Activated naive CD4-positive, alpha-beta T cell treated with anti-CD3 and anti-CD28 coated beads, Interleukin-2, amount 50 U/mL, for 72 hours (primary cell): ENCODE results near the gene SPATA31A3. TPM values are rescaled to one million over a fixed set of nuclear protein-coding genes. Genes with fewer than 3 reads are reported as not detected.
"Not testable (repeated sequence)": the region's sequence is repeated elsewhere in the genome, so short reads cannot be mapped to it uniquely, and the experiment has no call there.

Experiments
- ATAC-seq, 2 donors: fragments of 150-1000 bp; cut with Tn5 transposase; 2 replicates each; pipeline ENCODE4 v1.10.0; 2021; ENCODE audit warnings: mild to moderate bottlenecking in 2 of 2, moderate library complexity in 2 of 2
- DNase-seq, 2 donors: peaks; one replicate each; pipeline ENCODE4 v3.0.0; 2021 to 2022; ENCODE audit warnings: low spot score in 2 of 2
- H3K27ac Mint-ChIP-seq, 2 donors: one replicate each; pipeline ENCODE4 v1.8.0; 2022; ENCODE audit warnings: mild to moderate bottlenecking in 2 of 2, mixed read lengths in 2 of 2
- H3K36me3 Mint-ChIP-seq, 2 donors: one replicate each; pipeline ENCODE4 v1.8.0; 2022; ENCODE audit warnings: mixed read lengths in 2 of 2
- H3K9me3 Mint-ChIP-seq, 2 donors: one replicate each; pipeline ENCODE4 v1.8.0; 2022; ENCODE audit warnings: mixed read lengths in 2 of 2
- total RNA-seq, 2 donors: library from RNA; stranded (reverse); gene quantifications; one replicate each; pipeline ENCODE4 v1.2.3, GENCODE V29; 2022

The SPATA31A3 gene
- not detected for total RNA-seq

DNA sequence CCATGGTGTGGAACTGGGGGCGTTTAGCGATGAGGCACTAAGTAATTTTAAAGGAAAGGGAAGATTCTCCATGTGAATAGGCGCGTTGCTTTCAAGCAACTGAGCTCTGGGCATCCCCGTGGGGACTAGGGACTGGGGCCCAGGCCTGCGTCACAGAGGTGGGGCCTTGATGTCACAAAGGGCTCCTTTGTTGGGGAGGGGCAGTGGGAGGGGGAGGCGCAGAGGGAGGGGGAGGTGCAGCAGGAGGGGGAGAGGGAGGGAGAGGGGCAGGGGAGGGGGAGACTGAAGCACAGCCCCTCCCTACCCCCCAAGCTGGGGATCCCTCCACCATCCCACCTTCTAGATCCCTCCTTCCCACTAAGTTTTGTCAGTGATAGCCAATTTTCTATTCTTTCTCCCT lies at the start of gene SPATA31A3:
Gene SPATA31A3 (minus strand): TSS at position 101 of the 400 bp plus-strand sequence. CDS start 29 bp downstream, at position 72.
- not testable (repeated sequence) for H3K9me3 Mint-ChIP-seq, DNase-seq, H3K27ac Mint-ChIP-seq, H3K36me3 Mint-ChIP-seq, ATAC-seq

DNA sequence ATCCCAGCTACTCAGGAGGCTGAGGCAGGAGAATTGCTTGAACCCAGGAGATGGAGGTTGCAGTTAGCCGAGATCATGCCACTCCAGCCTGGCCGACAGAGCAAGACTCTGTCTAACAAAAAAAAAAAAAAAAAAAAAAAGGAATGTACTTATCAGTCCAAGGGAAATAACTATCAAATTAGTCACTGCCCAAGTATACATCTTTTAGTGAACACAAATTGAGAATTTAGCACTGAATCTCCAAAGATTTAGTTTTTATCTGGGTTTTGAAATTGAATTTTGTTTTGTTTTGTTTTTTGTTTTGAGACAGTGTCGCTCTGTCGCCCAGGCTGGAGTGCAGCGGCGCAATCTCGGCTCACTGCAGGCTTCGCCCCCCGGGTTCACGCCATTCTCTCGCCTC lies 39.8 kb downstream of the SPATA31A3 start:
- not testable (repeated sequence) for H3K36me3 Mint-ChIP-seq, DNase-seq, H3K27ac Mint-ChIP-seq, ATAC-seq, H3K9me3 Mint-ChIP-seq

DNA sequence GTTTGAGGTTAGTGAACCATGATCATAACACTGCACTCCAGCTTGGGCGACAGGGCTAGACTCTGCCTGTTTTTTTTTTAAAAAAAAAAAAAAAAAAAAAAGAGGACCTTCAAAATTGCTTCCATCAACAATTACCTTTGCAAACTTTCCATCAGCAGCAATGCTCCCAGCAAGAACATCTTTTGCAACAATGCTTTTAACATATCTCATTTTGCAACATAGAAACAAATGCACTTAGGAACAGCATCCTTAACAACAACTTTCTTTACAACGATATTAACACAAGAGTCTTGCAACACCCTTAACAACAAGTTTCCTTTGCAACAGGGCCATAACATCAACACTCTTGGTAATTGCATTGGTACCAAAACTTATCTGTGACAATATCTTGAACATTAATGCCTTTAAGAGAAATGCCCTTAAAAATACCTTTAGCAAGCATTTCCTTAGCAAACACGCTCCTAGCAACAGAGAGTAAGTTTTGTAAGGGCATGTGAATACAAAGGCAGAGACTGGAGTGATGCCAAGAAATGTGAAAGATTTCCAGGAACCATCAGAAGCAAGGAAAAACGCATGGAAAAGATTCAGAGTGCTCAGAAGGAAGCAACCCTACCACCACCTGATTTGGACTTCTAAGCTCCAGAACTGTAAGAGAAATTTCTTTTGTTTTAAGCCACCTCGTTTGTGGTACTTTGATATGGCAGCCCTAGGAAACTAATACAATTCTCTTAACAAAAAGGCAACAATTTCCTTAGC lies 49.8 kb downstream of the SPATA31A3 start:
- H3K27ac Mint-ChIP-seq, DNase-seq, H3K36me3 Mint-ChIP-seq, ATAC-seq, H3K9me3 Mint-ChIP-seq: not testable (repeated sequence)

DNA sequence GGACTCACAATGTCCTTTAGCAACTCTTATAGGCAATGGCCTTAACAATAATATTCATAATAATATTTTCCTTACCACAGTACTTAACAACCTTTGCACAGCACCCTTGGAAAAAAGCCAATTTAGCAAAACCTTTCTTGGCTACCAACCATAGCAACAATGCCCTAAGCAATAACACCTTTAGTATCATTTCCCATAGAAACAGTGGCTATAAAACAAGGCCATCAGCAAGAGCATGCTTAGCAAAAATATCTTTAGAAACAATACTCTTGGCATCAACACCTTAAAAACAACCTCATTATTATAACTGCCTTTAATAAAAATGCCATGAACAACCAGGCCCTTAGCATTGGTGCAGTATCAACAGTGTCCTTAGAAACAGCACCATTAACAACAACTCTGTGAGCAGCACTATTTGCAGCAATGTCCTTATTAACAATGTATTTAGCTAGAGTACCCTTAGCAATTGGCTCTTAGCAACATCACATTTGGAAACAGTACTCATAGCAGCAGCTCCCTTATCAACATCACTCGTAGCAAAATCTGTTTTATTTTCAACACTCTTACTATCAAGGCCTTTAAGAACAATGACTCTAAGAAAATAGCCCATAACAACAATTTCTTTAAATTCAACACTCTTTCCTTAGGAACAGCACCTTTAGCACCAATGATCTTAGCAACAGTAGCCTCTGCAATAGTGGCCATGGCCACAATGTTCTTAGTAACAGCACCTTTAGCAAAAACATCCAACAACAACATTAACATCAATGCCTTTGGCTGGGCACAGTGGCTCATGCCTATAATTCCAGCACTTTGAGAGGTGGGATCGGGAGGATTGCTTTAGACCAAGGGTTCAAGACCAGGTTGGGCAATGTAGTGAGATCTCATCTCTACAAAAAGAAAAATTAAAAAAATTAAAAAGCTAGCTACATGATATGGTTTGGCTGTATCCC lies 52.2 kb downstream of the SPATA31A3 start:
- H3K36me3 Mint-ChIP-seq, H3K9me3 Mint-ChIP-seq, ATAC-seq, H3K27ac Mint-ChIP-seq, DNase-seq: not testable (repeated sequence)

DNA sequence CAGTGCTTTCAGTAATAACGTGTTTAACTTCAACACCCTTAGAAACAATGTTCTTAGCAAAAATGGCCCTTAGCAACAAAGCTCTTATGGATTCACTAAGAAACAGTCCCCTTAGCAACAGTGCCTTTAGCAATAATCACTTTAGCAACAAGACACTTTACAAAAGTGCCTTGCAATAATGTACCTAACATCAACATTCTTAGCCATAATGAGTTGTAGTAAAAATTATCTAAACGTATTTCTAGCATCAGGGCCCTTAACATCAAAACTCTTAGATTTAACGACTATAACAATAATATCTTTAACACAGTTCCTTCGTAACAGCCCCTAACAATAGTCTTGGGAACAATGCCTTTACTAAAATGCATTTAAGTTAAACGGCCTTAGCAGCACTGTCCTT lies 54.0 kb downstream of the SPATA31A3 start:
- ATAC-seq, H3K27ac Mint-ChIP-seq, H3K9me3 Mint-ChIP-seq, DNase-seq, H3K36me3 Mint-ChIP-seq: not testable (repeated sequence)

DNA sequence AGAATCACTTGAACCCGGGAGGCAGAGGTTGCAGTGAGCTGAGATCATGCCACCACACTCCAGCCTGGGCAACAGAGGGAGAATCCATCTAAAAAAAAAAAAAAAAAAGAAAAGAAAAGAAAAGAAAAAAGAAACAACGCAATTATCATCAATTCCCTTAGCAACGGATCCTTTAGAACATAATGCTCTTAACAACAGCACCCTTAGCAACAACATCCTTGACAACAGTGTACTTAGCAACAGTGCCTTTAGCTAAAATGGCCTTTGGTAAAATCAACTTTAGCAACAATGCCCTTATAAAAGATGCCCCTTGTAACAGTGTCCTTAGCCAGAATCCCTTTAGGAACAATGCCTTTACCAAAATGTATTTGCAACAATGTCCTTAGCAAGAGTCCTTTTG lies 54.7 kb downstream of the SPATA31A3 start:
- not testable (repeated sequence) for H3K36me3 Mint-ChIP-seq, ATAC-seq, H3K27ac Mint-ChIP-seq, H3K9me3 Mint-ChIP-seq, DNase-seq

Other genes with a start within 250 kb of the SPATA31A3 start
- gene ZNF658, start 91.8 kb downstream of the SPATA31A3 start, total RNA-seq = 1 to 10 TPM; 1.2 to 1.7 TPM